GM18519 (cell line): Measurements from ENCODE around the gene CYB5B.

ENCODE experiments used
- ATAC-seq: cut with Tn5 transposase; IDR thresholded peaks from one replicate; pipeline ENCODE4 v1.9.1; 2021; ENCODE audit warnings: mild to moderate bottlenecking, moderate library complexity; ENCODE audit not compliant: unreplicated experiment, low FRiP score

The CYB5B gene

DNA sequence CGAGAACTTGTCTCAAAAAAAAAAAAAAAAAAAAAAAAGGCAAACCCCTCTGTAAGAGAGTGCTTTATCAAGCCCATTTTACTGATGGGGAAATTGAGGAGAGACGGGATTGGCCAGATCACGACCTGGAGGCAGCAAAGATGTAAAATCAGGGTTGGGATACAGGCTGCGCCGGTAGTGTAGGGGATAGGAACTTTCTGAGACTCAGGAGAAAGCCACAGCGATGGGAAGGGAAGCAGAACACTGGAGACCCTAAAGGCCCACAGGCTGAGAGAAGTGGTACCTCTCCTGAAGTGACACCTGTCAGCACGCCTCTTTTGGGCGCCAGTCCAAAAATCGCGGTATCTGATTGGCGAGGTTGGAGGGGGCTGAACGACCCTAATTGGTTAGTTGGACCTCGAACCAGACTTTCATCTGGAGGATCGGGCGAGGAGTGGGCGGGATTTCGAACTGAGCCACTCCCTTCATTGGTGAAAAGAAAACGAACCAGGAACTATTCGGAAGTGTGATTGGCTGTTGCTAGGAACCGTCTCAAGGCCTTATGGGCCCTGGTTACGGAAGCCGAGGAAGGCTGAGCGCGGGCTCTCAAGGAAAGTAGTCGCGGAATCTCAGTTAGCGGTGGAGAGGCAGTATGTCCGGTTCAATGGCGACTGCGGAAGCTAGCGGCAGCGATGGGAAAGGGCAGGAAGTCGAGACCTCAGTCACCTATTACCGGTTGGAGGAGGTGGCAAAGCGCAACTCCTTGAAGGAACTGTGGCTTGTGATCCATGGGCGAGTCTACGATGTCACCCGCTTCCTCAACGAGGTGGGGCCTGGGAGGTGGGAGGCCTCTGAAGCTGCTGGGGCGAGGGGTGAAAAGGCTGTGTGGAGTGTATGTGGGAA is at the start of gene CYB5B:
CYB5B (plus strand) TSS at position 567 of the 882 bp plus-strand sequence; CDS start at position 632, 65 bp downstream.
- peak; percentile 83 for ATAC-seq

DNA sequence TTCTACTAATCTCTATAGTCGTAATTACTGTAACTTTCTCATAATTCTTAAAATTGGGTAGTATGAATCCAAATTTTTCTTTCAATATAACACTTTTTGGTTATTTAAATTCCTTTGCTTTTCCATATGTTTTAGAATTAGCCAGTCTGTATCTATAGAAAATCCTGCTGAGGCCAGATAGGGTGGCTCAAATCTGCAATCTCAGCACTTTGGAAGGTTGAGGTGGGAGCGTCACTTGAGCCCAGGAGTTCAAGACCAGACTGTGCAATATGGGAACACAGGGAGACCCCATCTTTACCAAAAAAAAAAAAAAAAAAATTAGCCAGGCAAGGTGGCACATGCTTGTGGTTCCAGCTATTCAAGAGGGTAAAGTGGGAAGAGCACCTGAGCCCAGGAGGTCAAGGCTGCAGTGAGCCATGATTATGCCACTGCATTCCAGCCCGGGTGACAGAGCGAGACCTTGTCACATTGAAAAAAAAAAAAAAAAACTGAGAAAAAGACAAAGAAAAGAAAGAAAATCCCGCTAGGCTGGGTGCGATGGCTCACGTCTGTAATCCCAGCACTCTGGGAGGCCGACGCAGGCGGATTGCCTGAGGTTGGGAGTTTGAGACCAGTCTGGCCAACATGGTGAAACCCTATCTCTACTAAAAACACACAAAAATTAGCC is 47.9 kb upstream of the CYB5B start:
- ATAC-seq, result no peak

DNA sequence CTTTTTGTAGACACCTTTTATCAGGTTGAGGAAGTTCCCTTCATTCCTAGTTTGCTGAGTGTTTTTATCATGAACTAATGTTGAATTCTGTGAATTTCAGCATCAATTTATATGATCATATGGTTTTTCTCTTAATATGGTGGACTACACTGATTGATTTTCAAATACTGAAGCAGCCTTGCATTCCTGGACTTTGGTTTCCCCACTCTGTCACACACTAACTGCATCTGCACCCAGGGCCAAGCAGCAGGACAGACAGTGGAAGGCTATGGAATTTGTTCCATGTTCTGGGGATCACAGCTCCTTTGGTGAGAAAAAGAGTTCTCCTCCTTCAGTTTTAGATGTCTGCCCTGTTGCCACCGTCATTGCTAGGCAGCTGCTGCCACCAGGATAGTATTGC is 46.4 kb upstream of the CYB5B start:
- ATAC-seq, result no peak

GRCh38 chr16:69378760-69379159 is 45.7 kb upstream of the CYB5B start:
- ATAC-seq, result no peak

GRCh38 chr16:69381231-69381630 is 43.2 kb upstream of the CYB5B start:
- ATAC-seq, result no peak

- ATAC-seq, result no peak
Measured at GRCh38 chr16:69382421-69382820, 42.0 kb upstream of the CYB5B start.

GRCh38 chr16:69384974-69385373 is 39.4 kb upstream of the CYB5B start:
- ATAC-seq, result no peak

DNA sequence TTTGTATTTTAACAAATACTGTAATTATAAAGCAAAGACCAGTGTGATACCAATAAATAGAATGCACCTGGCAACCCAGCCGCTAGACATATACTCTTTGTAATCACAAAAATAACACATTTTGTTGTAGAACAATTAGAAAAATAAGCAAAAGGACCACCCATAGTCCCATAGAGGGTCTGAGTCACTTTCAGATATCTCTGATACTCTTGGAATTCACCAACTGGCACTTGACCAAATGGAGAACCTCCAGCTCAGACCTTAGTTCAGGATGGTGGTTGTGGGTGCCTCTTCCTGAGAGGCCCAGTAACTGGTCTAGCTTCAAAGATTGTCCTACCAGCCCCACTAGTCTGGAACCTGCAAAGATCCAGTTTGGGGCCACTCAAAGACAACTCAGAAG is 37.8 kb upstream of the CYB5B start:
- no peak for ATAC-seq

DNA sequence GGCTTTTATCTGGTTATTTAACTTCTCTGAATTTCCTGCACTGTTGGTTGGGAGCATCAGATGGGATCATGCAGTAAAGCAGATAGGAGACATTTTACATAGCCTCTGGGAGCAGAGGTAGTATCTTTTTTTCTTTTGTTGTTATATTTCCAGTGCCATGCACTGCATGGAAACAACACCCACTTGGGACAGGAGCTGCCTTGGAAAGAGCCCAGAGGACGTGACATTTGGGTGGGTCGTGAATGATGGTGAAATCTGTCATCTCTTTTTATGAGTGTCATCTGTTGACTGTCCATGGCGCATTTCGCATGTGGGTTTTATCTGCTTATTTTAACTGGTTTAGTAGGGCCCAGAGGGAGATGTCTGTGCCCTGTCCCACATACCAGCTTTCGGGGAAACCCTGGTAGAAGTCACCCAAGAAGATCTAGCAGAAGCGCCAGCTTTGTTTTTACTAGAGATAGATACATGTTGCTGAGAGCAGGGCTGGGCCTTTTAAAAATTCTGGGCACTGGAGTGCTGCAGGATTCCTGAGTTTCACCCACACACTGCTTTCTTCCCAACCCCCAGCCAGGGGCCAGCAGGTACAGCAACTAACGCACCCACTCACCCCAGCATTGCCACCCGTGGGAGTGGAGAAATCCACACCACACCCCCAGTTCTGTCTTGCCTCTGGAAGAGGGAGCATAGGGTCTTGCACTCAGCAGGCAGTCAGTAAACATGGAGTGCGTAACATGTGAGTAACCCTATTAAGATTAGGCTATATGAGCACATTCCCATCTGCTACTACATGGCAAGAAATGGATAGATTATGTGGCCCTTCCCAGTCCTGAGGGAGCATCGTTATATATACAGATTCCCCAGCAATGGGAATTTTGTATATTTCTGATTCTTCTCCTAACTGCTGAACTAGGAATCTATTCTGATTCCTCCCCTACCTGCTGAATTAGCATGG is 30.2 kb upstream of the CYB5B start:
- no peak for ATAC-seq

- ATAC-seq, result no peak
Measured at GRCh38 chr16:69395859-69396186, 28.6 kb upstream of the CYB5B start.

DNA sequence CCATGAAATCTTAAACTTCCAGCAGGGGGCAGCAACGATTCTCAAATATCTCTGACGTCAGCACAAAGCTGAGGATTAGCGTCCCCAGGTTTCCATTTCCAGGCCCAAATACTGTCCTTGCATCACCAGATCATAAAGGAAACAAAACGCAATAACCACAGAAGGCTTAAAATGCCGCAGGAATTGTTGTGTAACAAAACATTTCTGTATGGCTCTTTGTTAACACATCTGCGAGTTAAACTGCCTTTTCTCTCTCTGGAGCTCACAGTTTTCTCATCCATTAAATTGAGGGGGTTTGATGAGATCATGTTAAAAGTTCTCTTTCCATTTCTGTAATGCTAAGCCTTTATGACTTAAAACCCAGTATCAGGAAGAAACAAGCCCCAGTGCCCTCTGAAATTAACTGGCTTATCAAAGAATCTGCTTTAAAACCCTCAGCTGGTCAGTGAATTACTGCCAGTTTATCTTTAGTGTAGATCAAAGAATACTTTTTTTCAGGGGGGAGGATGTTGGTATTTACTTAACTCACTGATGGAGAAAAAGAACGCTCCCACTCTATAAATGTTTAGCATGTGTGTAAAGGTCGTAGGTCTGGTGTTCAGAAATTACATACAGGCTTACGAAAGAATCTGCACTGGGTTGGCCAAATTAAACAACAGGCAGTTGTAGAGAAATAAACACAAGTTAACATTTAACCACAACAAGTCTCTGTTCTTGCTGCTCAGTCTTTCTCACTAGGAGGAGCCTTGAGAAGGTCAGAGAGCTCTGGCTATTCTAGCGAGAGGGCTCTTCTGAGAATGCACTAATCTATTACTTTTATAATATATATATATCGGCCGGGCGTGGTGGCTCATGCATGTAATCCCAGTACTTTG is 28.0 kb upstream of the CYB5B start:
- ATAC-seq, result no peak

DNA sequence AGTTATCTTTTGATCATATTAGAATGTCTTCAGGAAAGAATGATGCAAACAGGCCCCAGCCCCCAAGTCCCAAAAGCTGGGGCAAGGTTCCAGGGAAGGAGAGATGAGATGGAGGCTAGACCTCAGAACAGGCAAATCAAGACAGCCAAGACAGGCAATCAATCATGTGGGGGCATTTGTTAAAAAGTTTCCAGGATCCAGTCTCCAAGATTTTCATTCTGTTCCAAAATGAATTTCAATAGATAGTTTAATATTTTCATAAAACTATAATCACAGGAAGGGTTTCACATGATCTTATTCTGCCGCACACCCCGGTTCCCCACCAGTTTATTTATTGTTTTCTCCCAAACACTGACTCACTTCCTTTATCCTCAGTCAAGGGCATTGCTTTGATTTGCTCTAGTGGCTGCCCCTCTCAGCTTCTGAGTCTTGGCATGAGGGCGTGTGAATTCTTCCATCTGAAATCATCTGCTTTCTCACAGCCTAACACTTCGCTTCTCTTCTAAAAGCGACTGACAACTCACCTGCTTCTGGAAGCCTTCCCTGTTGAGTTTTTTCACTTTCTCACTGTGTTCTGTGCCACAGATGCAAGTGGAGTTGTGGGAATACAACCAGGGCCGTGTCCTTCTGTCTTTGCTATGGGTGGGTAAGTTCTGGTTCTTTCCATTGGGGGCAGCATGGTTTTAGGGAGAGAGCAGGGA is 26.4 kb upstream of the CYB5B start:
- no peak for ATAC-seq

GRCh38 chr16:69399361-69399760 is 25.1 kb upstream of the CYB5B start:
- ATAC-seq, result no peak

DNA sequence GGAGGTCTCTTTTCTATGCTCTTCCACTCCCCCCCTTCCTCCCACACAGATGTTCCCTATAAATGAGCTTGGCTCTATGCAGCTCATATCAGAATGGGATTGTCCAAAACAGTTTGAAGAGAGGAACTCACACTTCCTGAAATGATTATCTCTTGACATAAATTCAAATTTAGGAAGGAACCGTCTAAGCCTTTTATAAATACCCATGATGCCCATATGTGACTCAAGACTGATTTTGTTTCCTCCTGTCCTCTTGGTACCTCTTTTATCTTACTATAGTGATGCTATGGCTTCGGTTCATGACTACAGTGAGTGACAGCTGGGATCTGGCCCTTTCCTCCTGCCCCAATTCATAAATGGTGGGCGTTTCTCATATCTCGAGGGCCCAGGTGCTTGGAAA is 22.0 kb upstream of the CYB5B start:
- ATAC-seq, result no peak

GRCh38 chr16:69404275-69404805 is 20.1 kb upstream of the CYB5B start:
- ATAC-seq, result no peak

GRCh38 chr16:69405326-69405725 is 19.1 kb upstream of the CYB5B start:
- no peak for ATAC-seq

- ATAC-seq, result no peak
Measured at GRCh38 chr16:69405757-69406156, 18.7 kb upstream of the CYB5B start.

DNA sequence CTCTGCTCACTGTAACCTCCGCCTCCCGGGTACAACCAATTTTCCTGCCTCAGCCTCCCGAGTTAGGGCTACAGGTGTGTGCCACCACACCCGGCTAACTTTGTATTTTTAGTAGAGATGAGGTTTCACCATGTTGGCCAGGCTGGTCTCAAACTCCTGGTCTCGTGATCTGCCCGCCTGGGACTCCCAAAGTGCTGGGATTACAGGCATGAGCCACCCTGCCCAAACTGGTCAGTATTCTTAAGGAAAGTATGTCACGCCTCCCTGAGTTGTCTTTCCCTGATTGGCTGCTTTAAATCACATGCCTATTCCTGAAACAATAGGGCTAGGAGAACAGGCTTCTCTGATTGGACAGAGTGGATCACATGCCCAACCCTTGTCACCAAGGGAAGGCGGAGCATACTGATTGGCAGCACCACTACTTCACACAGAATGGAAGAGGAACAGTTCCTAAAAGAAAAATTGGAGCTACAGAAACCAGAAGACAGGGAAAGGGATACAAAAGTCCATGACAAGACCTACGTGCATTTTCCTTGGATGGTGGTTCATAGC is 17.6 kb upstream of the CYB5B start:
- ATAC-seq, result no peak
